ENCODE data around the gene DPP9. TPM values are rescaled to one million over a fixed set of nuclear protein-coding genes. Genes with fewer than 3 reads are reported as not detected.

The DPP9 gene
- total RNA-seq, 2 donors from 2014 or later = 56.3 to 100 TPM

GRCh38 chr19:4702764-4703163, 20.9 kb downstream of the DPP9 start:
- Histone ChIP-seq H3K9me3 (no peaks in the 10 kb centered on the region), H3K36me3 (peaks cover 8% of the 10 kb centered on the region), H3K4me1 (peaks cover 9% of the 10 kb centered on the region), H3K27ac (no peak overlapping the region), H3K4me3 (no peak overlapping the region), H3K9ac (ENCODE audit: low read depth in 2 of 2, low read length in 2 of 2) (no peak overlapping the region), H3K27me3 (no peaks in the 10 kb centered on the region)
- no peak for DNase-seq
- no peak for TF ChIP-seq CTCF (IDR thresholded peaks at IDR 0.05)
- intact Hi-C loops (cut with DNase I) = no loop called here

- Histone ChIP-seq H3K27ac (no peak overlapping the region), H3K9me3 (no peaks in the 10 kb centered on the region), H3K4me1 (peaks cover 9% of the 10 kb centered on the region), H3K9ac (ENCODE audit: low read depth in 2 of 2, low read length in 2 of 2) (no peak overlapping the region), H3K27me3 (no peaks in the 10 kb centered on the region), H3K36me3 (peaks cover 18% of the 10 kb centered on the region), H3K4me3 (no peak overlapping the region)
- intact Hi-C loops (cut with DNase I) = no loop called here
- no peak for DNase-seq
- no peak for TF ChIP-seq CTCF (IDR thresholded peaks at IDR 0.05)
Observed at GRCh38 chr19:4701557-4701956, 22.1 kb downstream of the DPP9 start.

GRCh38 chr19:4700693-4700970, 23.0 kb downstream of the DPP9 start:
- no peak overlapping the region for H3K9ac ChIP-seq (ENCODE audit: low read depth in 2 of 2, low read length in 2 of 2)
- no peaks in the 10 kb centered on the region for H3K27me3 ChIP-seq

GRCh38 chr19:4699826-4700692, 23.6 kb downstream of the DPP9 start:
- DNase-seq = no peak
- H3K36me3 ChIP-seq = peaks cover 23% of the 10 kb centered on the region
- no peak overlapping the region for H3K4me3 ChIP-seq
- no peaks in the 10 kb centered on the region for H3K9me3 ChIP-seq
- H3K27me3 ChIP-seq = no peaks in the 10 kb centered on the region
- H3K9ac ChIP-seq (ENCODE audit: low read depth in 2 of 2, low read length in 2 of 2) = no peak overlapping the region
- intact Hi-C loops (cut with DNase I) = no loop called here
- H3K4me1 ChIP-seq = no peaks in the 10 kb centered on the region
- no peak overlapping the region for H3K27ac ChIP-seq
- no peak for TF ChIP-seq CTCF (IDR thresholded peaks at IDR 0.05)

More at GRCh38 chr19:4700693-4700970, 23.0 kb downstream of the DPP9 start:
- H3K9me3 ChIP-seq = no peaks in the 10 kb centered on the region
- no peak for DNase-seq
- peaks cover 4% of the 10 kb centered on the region for H3K4me1 ChIP-seq
- no peak overlapping the region for H3K27ac ChIP-seq
- H3K36me3 ChIP-seq = peaks cover 18% of the 10 kb centered on the region
- H3K4me3 ChIP-seq = no peak overlapping the region
- TF ChIP-seq CTCF (IDR thresholded peaks at IDR 0.05) = no peak
- intact Hi-C loops (cut with DNase I) = no loop called here

GRCh38 chr19:4697304-4697703, 26.3 kb downstream of the DPP9 start:
- H3K27ac ChIP-seq = no peak overlapping the region
- H3K27me3 ChIP-seq = no peaks in the 10 kb centered on the region
- no peak overlapping the region for H3K9ac ChIP-seq (ENCODE audit: low read depth in 2 of 2, low read length in 2 of 2)
- H3K4me3 ChIP-seq = no peak overlapping the region
- intact Hi-C loops (cut with DNase I) = no loop called here
- TF ChIP-seq CTCF (IDR thresholded peaks at IDR 0.05) = no peak
- DNase-seq = no peak
- H3K36me3 ChIP-seq = peaks cover 30% of the 10 kb centered on the region
- no peaks in the 10 kb centered on the region for H3K9me3 ChIP-seq
- H3K4me1 ChIP-seq = no peaks in the 10 kb centered on the region
